HG02571 (cell line): ENCODE measurements around the gene ACSF3.
"Not testable (repeated sequence)": the region's sequence is repeated elsewhere in the genome, so short reads cannot be mapped to it uniquely, and the experiment has no call there.

Source experiments
- ATAC-seq: cut with Tn5 transposase; IDR thresholded peaks from one replicate; pipeline ENCODE4 v1.9.1; 2021; ENCODE audit warnings: mild to moderate bottlenecking, moderate library complexity; ENCODE audit not compliant: unreplicated experiment

Gene ACSF3

GRCh38 chr16:89187032-89187769 is 93.5 kb downstream of the ACSF3 start:
- ATAC-seq, result no peak

GRCh38 chr16:89187770-89188392 is 94.2 kb downstream of the ACSF3 start:
- ATAC-seq, result no peak

GRCh38 chr16:89188471-89189357 is 95.1 kb downstream of the ACSF3 start:
- ATAC-seq, result not testable (repeated sequence)

- ATAC-seq, result no peak
Measured at GRCh38 chr16:89189358-89190025, 95.8 kb downstream of the ACSF3 start.

GRCh38 chr16:89190150-89190958 is 96.7 kb downstream of the ACSF3 start:
- ATAC-seq, result no peak

- no peak for ATAC-seq
Measured at GRCh38 chr16:89191033-89191900, 97.6 kb downstream of the ACSF3 start.

GRCh38 chr16:89191901-89192185 is 98.2 kb downstream of the ACSF3 start:
- no peak for ATAC-seq

GRCh38 chr16:89192186-89192955 is 98.7 kb downstream of the ACSF3 start:
- ATAC-seq, result not testable (repeated sequence)

- ATAC-seq, result no peak
Measured at GRCh38 chr16:89192956-89193575, 99.4 kb downstream of the ACSF3 start.

GRCh38 chr16:89193576-89194293 is 100.1 kb downstream of the ACSF3 start:
- no peak for ATAC-seq

GRCh38 chr16:89194340-89195311 is 101.0 kb downstream of the ACSF3 start:
- ATAC-seq, result no peak

GRCh38 chr16:89195521-89196171 is 102.0 kb downstream of the ACSF3 start:
- ATAC-seq, result no peak

- no peak for ATAC-seq
Measured at GRCh38 chr16:89197033-89197632, 103.5 kb downstream of the ACSF3 start.

- no peak for ATAC-seq
Measured at GRCh38 chr16:89197633-89198416, 104.2 kb downstream of the ACSF3 start.
